RWPE1 (cell line): ENCODE data around the gene KCNQ2.

Experiments used
- CTCF ChIA-PET: fragments of 350-600 bp; sonication (Branson Sonifier 250); formaldehyde crosslinking; extraction: SDS; loops from one replicate; lab custom pipeline; 2021; lab: Yijun Ruan, JAX
- POLR2A ChIA-PET: fragments of 400-600 bp; formaldehyde crosslinking; extraction: SDS; loops from one replicate; lab custom pipeline; 2020; ENCODE audit warnings: antibody characterized with exemption; ENCODE audit not compliant: low non-redundant PET; lab: Yijun Ruan, JAX
- DNase-seq: peaks from one replicate; pipeline ENCODE4 v3.0.0; 2012; ENCODE audit warnings: low spot score
- H3K27ac ChIP-seq: fragments of 450-650 bp; 2 replicates; pipeline ENCODE4 v1.5.1; 2017
- TF ChIP-seq, protein P1 (sequence below): fragments of 450-650 bp; conservative IDR thresholded peaks from 2 replicates; pipeline ENCODE4 v1.5.1; 2017; ENCODE audit warnings: low read depth, mild to moderate bottlenecking

Gene KCNQ2

DNA sequence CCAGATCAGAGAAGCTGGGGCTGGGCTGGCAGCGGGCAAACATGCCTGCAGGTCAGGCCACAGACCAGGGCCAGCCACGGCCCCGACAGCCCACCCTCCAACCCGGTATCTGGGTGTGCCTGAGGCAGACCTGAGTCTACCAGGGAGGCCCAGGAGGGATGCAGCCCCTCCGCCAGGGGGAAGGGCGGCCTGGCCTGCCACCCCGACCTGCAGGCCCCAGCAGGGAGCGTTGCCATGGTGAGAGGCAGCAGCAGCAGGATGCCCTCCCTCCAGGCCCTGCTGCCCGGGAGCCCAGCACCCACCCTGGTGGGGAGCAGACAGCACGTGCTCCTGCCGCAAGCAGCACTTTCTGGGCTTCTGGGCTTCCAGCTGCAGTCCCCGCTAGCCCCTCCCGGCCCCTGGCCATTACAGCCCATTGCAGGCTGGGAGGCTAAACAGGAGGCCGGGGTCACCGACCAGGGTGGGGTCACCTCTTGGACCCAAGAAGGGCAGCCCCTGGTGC lies 30.3 kb upstream of the KCNQ2 start:
- TF ChIP-seq, protein P1, sequence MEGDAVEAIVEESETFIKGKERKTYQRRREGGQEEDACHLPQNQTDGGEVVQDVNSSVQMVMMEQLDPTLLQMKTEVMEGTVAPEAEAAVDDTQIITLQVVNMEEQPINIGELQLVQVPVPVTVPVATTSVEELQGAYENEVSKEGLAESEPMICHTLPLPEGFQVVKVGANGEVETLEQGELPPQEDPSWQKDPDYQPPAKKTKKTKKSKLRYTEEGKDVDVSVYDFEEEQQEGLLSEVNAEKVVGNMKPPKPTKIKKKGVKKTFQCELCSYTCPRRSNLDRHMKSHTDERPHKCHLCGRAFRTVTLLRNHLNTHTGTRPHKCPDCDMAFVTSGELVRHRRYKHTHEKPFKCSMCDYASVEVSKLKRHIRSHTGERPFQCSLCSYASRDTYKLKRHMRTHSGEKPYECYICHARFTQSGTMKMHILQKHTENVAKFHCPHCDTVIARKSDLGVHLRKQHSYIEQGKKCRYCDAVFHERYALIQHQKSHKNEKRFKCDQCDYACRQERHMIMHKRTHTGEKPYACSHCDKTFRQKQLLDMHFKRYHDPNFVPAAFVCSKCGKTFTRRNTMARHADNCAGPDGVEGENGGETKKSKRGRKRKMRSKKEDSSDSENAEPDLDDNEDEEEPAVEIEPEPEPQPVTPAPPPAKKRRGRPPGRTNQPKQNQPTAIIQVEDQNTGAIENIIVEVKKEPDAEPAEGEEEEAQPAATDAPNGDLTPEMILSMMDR = no peak
- H3K27ac ChIP-seq = no peak overlapping the region
- DNase-seq = no peak
- CTCF ChIA-PET = interaction anchor here (1.0 kb wide), 1 partner anchor 15 kb away, joined by 3 read pairs; no protein-coding TSS in a partner anchor
- POLR2A ChIA-PET = no interaction called here

DNA sequence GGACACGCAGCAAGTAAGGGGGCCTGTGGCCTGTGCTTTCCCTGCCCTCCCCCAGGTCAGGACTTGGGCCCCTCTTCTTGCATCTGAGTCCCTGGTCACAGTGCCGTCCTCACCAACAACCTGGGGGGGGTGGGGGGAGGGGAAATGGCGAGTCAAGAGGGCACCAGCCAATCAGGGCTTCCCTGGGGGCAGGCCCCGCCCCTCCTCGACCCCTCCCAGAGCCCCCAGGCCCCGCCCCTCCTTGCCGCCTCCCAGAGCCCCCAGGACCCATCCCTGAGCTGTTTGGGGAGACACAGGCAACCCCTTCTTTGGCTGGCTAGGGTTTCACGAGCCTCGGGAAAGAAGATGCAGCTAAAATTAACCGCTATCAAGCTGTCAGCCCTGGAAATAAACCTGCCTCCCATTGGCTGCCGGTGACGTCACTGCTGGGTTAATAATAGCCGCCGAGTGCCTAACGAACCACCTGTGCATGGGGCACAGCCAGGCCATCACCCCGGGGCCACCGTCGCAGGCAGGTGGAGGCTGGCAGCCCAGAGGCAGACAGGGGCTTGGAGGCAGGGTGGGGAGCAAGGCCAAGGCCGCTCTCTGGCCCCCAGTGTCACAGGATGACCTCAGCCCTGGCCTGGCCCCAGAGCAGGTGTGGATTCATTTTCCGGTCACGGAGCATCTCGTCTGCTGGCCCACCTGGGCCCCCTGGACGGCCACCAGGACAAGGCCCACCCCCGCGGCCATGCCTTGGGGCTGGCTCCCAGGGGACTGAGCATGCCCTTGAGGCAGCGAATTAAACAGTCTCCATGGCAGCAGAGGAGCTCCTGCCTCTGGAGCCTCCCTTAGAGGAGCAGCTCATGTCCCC lies 29.6 kb upstream of the KCNQ2 start:
- no peak overlapping the region for H3K27ac ChIP-seq
- CTCF ChIA-PET = interaction anchor here (0.7 kb wide), 1 partner anchor 1275 kb away, joined by 3 read pairs; no protein-coding TSS in a partner anchor
- POLR2A ChIA-PET = interaction anchor here (0.6 kb wide), 1 partner anchor 16 kb away, joined by 3 read pairs; no protein-coding TSS in a partner anchor

DNA sequence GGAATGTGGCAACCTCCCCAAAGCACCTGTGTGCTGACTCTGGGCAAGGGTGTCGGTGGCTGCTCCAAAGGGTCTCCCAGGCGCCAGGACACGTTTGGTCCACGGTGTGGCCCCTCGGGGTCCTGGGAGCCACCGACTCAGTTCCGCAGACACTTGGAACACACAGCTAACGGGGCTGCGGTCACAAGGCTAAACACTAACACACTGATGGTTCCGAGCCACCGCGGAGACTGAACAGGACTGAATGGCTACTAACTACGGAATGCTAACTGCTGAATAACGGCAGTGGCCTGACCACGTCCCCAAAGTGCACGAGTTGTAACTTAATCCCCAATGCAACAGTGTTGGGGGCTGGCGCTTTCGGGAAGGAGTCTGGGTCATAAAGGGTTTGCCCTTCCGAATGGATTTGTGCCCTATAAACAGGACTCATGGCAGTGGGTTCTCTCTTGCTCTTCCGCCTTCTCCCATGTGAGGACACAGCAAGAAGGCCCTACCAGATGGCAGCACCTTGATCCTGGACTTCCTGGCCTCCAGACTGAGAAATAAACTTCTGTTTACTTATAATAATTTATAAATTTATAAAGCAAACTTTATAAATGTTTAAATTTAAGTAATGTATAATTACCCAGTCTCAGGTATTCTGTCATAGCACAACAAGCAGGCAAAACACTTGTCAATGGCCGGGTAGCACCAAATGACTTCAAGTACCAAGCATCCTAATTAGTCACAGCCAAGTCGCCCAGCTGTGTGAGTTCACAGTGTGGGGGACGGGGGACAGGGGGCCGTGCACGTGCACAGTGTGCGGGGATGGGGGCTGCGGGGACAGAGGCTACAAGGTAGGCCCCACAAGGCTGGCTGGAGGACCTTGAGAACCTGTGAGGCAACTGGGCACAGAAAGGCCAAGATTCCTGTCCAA lies 28.7 kb upstream of the KCNQ2 start:
- CTCF ChIA-PET = interaction anchor here (0.7 kb wide), 1 partner anchor 1274 kb away, joined by 3 read pairs; no protein-coding TSS in a partner anchor

More for the DNA sequence above, 29.6 kb upstream of the KCNQ2 start:
- TF ChIP-seq, protein P1 = no peak
- peak; percentile 70 for DNase-seq

DNA sequence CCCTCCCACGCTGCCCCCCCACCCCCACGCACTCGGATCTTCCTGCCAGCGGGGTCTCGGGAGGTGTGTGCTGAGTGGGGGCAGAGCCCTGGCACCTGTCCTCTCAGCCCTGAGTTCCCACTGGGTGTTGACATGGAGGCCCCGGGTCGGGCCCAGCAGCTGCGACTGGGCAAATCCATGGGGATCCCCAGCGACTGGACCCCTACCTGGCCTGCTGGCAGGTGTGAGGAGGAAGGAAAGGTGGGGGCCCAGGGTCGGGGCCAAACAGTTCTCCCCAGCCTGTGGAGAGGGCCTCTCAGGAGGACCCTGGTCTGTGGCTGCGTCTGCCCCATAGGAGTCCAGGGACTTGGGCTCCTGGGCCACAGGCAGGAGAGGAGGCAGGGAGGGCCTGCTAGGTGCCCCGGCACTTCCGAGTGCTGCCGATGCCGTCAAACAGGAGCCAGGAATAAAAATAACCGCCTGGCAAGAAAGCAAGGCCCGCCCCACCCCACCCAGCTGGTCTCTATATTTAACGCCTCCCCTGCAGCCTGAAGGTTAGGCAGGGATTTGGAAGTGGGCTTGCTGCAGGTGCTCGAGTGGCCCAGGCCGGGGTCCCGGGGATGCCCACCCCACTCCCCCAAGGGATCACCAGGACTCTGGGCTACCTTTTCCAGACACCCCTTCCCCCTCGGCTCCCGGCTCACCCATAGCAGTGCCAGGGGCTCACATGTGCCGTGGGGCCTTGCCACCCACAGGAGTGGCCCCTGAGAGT lies 27.9 kb upstream of the KCNQ2 start:
- CTCF ChIA-PET = interaction anchor here (0.6 kb wide), 1 partner anchor 277 kb away, joined by 3 read pairs; no protein-coding TSS in a partner anchor
- DNase-seq = no peak
- TF ChIP-seq, protein P1 = no peak
- H3K27ac ChIP-seq = no peak overlapping the region
- POLR2A ChIA-PET = interaction anchor here (0.7 kb wide), 1 partner anchor 29 kb away, joined by 3 read pairs; no protein-coding TSS in a partner anchor

More for the DNA sequence above, 28.7 kb upstream of the KCNQ2 start:
- POLR2A ChIA-PET = interaction anchor here (0.6 kb wide), 1 partner anchor 17 kb away, joined by 3 read pairs; no protein-coding TSS in a partner anchor
- TF ChIP-seq, protein P1 = no peak
- H3K27ac ChIP-seq = no peak overlapping the region
- DNase-seq = no peak

DNA sequence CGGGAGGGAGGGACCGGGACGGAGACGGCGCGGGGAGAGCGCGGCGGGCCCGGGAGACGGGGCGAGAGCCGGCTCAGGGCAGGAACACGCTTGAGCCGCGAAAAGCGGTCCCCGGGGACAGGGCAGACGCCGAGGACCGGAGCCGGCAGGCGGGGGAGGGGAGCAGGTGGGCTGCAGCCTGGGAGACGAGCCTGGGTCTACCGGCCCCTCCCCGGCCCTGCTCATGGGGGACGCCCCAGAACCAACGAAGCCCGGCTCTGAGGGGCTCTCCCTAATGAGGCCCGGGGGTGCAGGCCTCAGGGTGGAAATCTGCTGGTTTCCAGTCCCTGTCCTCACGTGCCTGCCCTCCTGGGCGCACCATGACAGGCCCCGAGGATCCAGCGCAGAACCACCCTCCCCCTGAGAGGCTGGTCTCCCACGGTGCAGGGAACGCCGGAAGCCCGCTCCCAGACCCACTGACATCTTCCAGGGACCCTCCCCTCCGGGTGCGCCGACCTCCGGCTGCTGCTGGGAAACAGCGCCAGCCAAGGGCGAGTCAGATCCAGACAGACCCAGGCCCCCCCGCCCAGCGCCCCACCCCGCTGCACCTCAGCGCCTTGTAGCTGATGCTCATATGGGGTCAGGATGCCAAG lies 27.0 kb upstream of the KCNQ2 start:
- no peak overlapping the region for H3K27ac ChIP-seq
- DNase-seq = no peak
- TF ChIP-seq, protein P1 = no peak
- ChIA-PET CTCF (no interaction called here), POLR2A (interaction anchor here (0.7 kb wide), 1 partner anchor 30 kb away, joined by 3 read pairs; no protein-coding TSS in a partner anchor)
